ENCODE results near the gene AOC2.
A peak's percentile ranks its signal among the peaks of the same experiment; 100 is the strongest.

The AOC2 gene, protein sequence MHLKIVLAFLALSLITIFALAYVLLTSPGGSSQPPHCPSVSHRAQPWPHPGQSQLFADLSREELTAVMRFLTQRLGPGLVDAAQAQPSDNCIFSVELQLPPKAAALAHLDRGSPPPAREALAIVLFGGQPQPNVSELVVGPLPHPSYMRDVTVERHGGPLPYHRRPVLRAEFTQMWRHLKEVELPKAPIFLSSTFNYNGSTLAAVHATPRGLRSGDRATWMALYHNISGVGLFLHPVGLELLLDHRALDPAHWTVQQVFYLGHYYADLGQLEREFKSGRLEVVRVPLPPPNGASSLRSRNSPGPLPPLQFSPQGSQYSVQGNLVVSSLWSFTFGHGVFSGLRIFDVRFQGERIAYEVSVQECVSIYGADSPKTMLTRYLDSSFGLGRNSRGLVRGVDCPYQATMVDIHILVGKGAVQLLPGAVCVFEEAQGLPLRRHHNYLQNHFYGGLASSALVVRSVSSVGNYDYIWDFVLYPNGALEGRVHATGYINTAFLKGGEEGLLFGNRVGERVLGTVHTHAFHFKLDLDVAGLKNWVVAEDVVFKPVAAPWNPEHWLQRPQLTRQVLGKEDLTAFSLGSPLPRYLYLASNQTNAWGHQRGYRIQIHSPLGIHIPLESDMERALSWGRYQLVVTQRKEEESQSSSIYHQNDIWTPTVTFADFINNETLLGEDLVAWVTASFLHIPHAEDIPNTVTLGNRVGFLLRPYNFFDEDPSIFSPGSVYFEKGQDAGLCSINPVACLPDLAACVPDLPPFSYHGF

DNA sequence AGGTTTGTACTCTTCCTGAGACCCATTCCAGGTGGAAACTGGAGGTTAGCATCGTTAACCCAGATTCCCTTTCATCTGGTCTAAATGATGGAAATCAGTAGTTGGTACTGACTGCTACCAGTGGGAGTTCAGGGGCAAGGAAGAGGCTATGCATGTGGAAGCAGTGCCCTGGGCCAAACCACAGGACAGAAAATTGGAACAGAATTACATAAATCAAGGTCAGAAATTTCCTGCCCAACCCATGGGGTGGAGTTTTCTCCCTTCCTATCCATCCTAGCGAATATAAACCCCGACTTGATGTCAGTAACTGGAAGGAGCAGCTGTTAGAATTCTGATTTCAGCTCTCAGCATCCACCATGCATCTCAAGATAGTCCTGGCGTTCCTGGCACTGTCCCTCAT lies at the start of gene AOC2:
Gene AOC2, plus strand, starts transcription at position 310 of the 400 bp plus-strand sequence. Its CDS starts 47 bp downstream, at position 357.
- DNase-seq: no peak

DNA sequence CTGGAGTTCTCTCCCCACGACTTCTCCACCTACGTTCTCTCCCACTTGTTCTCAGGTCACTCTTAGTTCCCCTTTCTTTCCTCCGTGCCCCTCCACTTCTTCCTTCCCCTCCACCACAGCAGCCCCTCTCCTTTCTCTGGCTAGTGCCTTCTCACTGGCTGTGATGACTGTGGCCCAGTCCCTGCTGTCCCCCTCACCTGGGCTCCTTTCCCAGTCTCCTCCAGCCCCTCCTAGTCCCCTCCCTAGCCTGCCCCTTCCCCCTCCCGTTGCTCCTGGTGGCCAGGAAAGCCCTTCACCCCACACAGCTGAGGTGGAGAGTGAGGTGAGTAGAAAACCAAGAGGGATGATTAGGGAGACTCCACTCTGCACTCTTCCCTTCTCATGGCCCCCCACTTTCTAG lies 49.3 kb upstream of the AOC2 start:
- no peak for DNase-seq

GRCh38 chr17:42795465-42795864 lies 48.9 kb upstream of the AOC2 start:
- DNase-seq: no peak

DNA sequence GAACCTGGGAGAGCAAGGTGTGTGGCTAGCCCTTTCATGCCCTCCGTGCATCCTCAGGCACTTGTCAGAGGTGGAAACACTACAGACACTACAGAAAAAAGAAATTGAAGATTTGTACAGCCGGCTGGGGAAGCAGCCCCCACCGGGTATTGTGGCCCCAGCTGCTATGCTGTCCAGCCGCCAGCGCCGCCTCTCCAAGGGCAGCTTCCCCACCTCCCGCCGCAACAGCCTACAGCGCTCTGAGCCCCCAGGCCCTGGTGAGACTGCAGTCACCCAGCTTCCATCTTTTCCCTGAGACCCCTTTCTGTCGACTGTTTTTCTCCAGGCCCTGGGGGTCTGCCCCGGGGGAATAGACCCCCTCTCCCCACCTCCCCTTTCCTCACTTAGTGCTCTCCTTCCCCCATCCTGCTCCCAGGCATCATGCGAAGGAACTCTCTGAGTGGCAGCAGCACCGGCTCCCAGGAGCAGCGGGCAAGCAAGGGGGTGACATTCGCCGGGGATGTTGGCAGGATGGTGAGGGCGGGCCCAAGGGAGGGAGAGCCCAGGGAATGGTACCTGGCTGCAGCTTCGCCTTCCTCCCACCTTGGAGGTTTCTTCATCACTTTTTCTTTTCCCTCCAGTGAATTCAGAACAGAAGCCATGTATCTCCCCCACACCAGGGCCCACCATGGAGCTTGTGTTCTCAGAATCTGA lies 48.2 kb upstream of the AOC2 start:
- DNase-seq: no peak

DNA sequence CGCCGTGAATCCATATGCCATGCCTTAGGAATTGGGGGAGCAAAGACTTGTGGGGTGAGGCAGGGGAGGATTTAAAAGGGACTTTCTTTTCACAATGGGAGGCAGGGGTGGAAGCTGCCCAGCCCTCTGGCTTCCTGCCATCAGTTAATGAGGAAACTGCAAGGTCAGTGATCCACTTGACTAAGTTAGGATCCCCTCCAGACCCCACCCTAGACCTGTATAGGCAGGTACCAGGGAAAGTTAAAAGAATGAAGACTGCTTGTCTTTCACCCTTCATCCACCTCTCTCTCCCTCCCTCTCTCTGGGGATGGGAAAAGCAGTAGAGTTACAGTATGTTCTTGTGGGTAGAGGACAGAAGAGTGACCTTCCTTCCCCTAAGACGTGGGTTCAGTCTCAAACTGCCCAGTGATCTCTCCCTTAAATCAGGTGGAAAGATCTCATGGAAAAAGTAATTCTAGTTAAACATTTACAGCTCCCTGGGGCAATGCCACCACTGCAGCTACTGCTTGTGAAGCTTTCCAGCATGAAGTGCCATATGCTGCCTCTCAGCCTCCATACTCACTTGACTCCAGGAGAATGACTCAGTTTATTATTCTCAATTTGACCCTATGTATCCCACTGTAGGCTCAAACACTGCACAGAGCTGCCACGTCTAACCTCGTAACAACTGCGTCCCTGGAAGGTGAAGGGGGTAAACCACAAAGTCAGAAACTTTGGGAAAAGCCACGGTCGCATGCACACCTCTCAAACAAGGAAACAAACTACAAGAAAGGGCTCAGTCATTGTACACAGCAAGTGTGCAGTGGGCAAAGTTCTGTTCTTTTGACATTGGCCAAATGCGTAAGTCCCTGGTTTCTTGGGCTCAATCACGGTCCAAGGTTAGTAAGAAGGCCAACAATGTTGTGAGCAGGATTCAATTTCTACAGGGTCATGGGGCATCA lies 47.0 kb upstream of the AOC2 start:
- no peak for DNase-seq

- no peak for DNase-seq
These were observed 46.4 kb upstream of the AOC2 start for GRCh38 chr17:42798011-42798382.

DNA sequence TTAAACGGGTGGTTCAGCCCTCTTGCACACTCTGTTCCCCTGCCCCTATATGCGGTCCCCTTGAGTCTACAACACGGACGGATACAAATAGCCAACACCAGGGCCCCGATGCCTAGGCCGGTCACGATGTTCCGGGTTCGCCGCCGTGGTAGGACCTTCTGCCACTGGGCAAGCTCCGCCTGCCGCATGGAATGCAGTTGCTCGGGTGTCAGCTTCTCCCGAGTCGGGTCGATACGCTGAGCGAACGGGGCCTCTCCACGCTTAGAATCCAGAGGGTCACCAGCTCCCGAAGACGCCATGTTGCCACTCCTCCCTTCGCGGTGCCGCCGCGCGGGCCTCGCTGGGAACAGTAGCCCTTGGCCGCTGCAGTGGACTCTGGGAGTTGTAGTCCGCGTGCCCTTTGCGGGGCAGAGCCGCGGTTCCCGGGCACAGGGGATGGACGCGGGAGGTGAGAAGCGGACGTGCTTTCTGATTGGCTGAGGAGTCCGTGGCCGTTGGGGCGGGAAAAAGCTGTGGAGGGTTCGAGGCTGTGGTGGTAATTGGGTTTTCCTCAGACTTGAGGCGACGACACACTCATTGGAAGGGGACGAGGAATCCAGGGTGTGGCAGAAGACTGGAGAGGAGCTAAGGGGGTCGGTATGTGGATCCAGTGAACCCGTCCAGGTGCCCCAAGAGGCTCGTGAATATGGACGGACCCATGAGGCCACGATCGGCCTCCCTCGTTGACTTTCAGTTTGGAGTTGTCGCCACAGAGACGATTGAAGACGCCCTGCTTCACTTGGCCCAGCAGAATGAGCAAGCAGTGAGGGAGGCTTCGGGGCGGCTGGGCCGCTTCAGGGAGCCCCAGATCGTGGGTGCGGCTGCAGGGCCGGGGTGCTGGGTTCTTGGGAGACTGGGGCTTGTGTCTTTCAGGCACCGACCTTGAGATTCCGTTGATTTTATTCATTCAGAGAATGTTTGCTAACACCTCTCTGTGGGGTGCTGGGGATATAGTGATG lies 45.7 kb upstream of the AOC2 start, which contains the start of the genes CNTD1 and COA3:
Gene CNTD1, plus strand, starts transcription at position 479 of the 998 bp plus-strand sequence. Its CDS starts 207 bp downstream, at position 686.
Gene COA3, minus strand, starts transcription at position 322 of the 998 bp plus-strand sequence. Its CDS starts 23 bp downstream, at position 299.
- DNase-seq: peak; percentile 89 to 90

- DNase-seq: no peak
These were observed 41.1 kb upstream of the AOC2 start for GRCh38 chr17:42803074-42803883.

- no peak for DNase-seq
These were observed 39.4 kb upstream of the AOC2 start for GRCh38 chr17:42804918-42805367.

DNA sequence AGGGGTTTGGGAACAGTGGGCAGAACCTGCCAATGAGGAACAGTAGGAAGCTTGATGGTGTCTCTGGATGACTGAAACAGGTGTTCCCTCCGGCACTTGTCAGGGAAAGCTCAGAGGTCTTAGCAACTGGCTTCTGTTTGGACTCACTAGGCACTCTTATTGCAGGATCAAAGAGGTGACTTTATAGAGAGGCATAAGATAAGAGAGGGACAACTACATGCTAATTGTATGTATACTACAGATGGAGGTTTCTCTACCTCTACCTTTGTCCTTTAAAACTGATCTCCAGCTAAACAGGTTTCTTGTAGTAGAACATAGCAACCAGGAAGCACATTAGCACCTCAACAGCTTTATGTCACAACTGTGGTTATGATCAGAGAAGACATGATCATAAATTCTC lies 38.1 kb upstream of the AOC2 start:
- DNase-seq: no peak

DNA sequence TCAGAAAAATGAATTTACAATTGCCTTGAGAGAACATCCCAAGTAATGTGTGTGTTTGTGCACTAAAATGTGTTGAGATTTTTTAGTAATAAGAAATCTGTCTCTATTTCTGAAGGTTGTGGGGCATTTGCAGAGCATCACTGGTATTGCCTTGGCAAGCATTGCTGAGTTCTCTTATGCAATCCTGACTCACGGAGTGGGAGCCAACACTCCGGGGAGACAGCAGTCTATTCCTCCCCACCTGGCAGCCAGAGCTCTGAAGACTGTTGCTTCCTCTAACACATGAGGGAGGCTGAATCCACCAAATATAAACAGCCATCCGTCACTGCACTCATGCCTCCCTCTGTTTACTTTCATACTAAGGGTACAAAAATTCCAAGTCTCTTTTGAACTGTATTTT lies 35.1 kb upstream of the AOC2 start:
- no peak for DNase-seq

GRCh38 chr17:42814633-42815399 lies 29.6 kb upstream of the AOC2 start:
- DNase-seq: no peak

DNA sequence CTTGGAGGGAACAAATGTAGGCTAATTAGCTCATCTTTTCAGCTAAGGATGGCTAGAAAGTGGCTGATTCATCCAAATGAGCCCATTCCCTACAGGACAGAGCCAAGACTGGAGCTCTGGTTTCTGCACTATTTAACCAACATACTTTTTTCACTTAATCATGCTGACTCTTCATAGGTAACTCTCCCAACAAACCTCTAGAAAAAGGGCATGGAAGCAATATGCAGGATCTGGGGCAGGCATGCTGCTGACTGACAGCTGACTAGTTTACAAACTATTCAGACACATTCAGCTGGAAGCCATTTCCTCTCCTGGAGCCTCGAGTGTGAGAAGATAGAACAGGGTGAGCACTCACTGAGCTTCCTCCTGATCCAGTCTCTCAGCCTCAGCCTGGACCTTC lies 26.5 kb upstream of the AOC2 start:
- no peak for DNase-seq

DNA sequence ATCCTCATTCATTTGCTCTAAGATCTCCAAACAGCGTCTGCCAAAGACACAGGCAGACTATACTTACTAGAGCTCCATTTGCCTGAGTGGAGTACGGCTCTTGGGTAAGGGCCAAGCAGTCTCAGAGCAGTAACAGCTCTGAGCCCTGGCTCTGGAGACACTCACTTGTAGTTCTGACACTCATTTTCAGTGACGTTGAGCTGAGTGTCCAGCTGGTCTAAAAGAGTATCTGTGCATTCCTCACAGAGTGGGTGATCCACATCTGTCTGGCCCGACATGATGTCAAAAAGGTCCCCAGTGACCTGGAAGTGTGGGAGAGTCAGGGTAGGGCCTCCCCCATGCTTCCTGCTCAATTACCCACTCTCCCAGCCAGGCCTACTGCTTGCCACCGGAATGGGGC lies 26.0 kb upstream of the AOC2 start:
- DNase-seq: no peak

- peak; percentile 78 to 83 for DNase-seq
These were observed 24.3 kb upstream of the AOC2 start for GRCh38 chr17:42819939-42820535.

DNA sequence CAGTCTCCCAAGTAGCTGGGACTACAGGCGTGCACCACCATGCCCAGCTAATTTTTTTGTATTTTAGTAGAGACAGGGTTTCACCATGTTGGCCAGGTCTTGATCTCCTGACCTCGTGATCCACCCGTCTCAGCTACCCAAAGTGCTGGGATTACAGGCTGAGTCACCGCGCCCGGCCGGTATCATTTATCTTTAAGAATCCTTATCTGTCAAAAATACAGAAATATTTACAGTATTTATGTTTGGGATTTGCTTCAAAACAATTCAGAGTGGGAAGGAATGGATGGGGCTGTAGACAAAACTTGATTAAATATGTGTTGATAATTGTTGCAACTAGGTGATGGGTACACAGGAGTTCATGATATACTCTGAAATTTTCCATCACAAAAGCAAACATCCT lies 23.2 kb upstream of the AOC2 start:
- no peak for DNase-seq

DNA sequence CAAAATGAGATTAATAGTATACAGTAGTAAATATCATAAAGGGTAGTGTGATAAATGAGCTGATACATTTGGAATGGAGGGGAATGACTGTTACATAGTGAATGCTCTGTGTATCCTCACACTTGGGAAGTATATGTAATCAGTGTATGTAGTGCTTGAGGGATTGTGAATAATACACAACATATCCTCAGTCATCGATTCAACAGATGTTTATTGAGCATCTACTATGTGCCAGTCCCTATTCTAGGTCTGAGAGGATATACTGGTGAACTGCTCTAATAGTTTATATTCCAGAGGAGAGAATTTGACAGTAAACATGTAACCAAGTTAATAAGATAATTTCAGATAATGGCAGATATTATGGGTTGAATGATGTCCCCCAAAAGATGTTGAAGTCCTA lies 16.9 kb upstream of the AOC2 start:
- no peak for DNase-seq

DNA sequence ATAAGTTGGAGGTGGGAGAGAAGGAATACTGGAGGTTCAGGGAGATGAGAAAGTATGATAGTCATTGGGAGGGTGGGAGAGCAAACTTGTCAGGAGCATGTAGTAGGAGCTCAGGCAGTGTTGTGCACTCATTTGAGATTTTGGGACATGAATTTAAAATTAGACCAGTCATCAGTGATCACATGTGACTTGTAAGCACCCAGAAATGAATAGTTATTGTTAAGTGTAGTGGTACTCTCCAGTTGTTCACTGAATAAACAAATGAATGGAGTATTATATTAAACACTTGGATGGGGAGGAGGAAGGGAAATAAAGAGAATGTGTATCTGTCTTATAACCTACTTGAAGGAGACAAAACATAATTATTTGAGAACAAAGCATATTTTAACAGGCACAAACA lies 13.4 kb upstream of the AOC2 start:
- no peak for DNase-seq

Data from activated T-cell treated with anti-CD3 and anti-CD28 coated beads, Interleukin-2, amount 50 U/mL, for 48 hours (primary cell).